Endodermal cell (in vitro differentiated cells): ENCODE measurements around the gene EPSTI1. TPM values are rescaled to one million over a fixed set of nuclear protein-coding genes. Genes with fewer than 3 reads are reported as not detected.

Experiments used
- DNase-seq: peaks from one replicate; pipeline ENCODE4 v3.0.0-alpha.2; 2017
- H3K27ac ChIP-seq: 2 replicates; pipeline ENCODE4 v1.5.1; 2013; ENCODE audit warnings: mild to moderate bottlenecking, low read depth, low read length, moderate library complexity
- H3K27me3 ChIP-seq: 2 replicates; pipeline ENCODE4 v1.6.1; 2013; ENCODE audit warnings: mild to moderate bottlenecking, low read length, moderate library complexity; ENCODE audit not compliant: insufficient read depth, control insufficient read depth, poor library complexity, severe bottlenecking
- H3K36me3 ChIP-seq: 2 replicates; pipeline ENCODE4 v1.7.0; 2013; ENCODE audit warnings: mild to moderate bottlenecking, low read length, moderate library complexity; ENCODE audit not compliant: control insufficient read depth, insufficient read depth
- H3K4me1 ChIP-seq: one replicate; pipeline ENCODE4 v1.7.0; 2013; ENCODE audit warnings: low read length; ENCODE audit not compliant: control insufficient read depth, insufficient read depth
- H3K4me3 ChIP-seq: 2 replicates; pipeline ENCODE4 v1.5.1; 2013; ENCODE audit warnings: mild to moderate bottlenecking, low read length, moderate library complexity
- H3K9ac ChIP-seq: 2 replicates; pipeline ENCODE4 v1.6.1; 2013; ENCODE audit warnings: mild to moderate bottlenecking, low read length, moderate library complexity; ENCODE audit not compliant: poor library complexity, severe bottlenecking; ENCODE audit errors: extremely low read depth
- H3K9me3 ChIP-seq: 2 replicates; pipeline ENCODE4 v1.6.1; 2013; ENCODE audit warnings: mild to moderate bottlenecking, low read length, moderate library complexity; ENCODE audit not compliant: control insufficient read depth
- H3K27ac Mint-ChIP-seq: 2 replicates; pipeline ENCODE4 v1.8.0; 2020; ENCODE audit warnings: mixed read lengths
- H3K27me3 Mint-ChIP-seq: 2 replicates; pipeline ENCODE4 v1.8.0; 2021; ENCODE audit warnings: mild to moderate bottlenecking, mixed read lengths; ENCODE audit not compliant: insufficient read depth
- H3K36me3 Mint-ChIP-seq: 2 replicates; pipeline ENCODE4 v1.8.0; 2020; ENCODE audit warnings: low read depth, mixed read lengths
- H3K4me1 Mint-ChIP-seq: 2 replicates; pipeline ENCODE4 v1.8.0; 2020; ENCODE audit warnings: mixed read lengths
- H3K4me3 Mint-ChIP-seq: 2 replicates; pipeline ENCODE4 v1.8.0; 2020; ENCODE audit warnings: mild to moderate bottlenecking, moderate library complexity, mixed read lengths
- H3K9me3 Mint-ChIP-seq: 2 replicates; pipeline ENCODE4 v1.8.0; 2020; ENCODE audit warnings: mild to moderate bottlenecking, mixed read lengths
- WGBS, 2 experiments: methylation state at CpG; one replicate each; pipeline versions ENCODE4 v1.1.5 to v1.1.7; 2013; ENCODE audit warnings: missing lambda C conversion rate in 2 of 2, mixed read lengths in 1 of 2; ENCODE audit not compliant: insufficient coverage in 1 of 2, insufficient read length in 1 of 2; 5-methylcytosine and 5-hydroxymethylcytosine counted together
- total RNA-seq, 2 donors: library from RNA; stranded (reverse); fragmentation: NEBNext Ultra II Directional in 1 of 2; extraction: Animal tissue kit (Norgen Biotek cat#: 25700) in 1 of 2; gene quantifications; 2 replicates in 1 of 2; 3 replicates in 1 of 2; pipeline ENCODE4 v1.2.1, GENCODE V29; 2021
- TF ChIP-seq, protein P1 (sequence below): fragments of 200-600 bp; sonication (generic); conservative IDR thresholded peaks from 2 replicates; pipeline ENCODE4 v1.5.0; 2021; ENCODE audit warnings: antibody characterized with exemption, mild to moderate bottlenecking

The EPSTI1 gene
- total RNA-seq, 2 donors from 2014 or later, result 33.8 to 101 TPM

DNA sequence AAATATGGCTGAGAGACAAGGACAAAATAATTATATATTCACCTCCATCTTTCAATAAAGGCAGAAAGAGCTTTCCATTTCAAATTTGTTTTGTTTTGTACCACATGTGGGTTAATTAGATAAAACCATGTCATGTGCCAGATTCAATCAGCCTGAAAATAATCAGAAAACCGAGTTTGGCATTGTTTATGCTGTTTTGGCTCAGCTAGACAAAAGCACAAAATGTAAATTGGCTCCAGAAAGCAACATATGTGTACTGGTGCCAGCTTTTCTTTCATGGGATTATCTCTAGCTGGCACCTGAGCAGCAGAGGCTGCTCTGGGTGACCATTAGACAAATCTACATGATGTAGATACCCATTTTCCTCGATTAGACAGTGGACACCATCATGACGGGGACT is 22.1 kb upstream of the EPSTI1 start:
- Mint-ChIP-seq H3K9me3 (no peaks in the 10 kb centered on the region), H3K27ac (no peak overlapping the region), H3K4me1 (peaks cover 24% of the 10 kb centered on the region), H3K4me3 (no peak overlapping the region), H3K27me3 (no peaks in the 10 kb centered on the region), H3K36me3 (no peaks in the 10 kb centered on the region)
- Histone ChIP-seq H3K27ac (no peak overlapping the region), H3K4me1 (peaks cover 6% of the 10 kb centered on the region), H3K36me3 (no peaks in the 10 kb centered on the region), H3K27me3 (no peaks in the 10 kb centered on the region), H3K9me3 (no peaks in the 10 kb centered on the region), H3K4me3 (no peak overlapping the region), H3K9ac (no peak overlapping the region)
- TF ChIP-seq, protein P1, sequence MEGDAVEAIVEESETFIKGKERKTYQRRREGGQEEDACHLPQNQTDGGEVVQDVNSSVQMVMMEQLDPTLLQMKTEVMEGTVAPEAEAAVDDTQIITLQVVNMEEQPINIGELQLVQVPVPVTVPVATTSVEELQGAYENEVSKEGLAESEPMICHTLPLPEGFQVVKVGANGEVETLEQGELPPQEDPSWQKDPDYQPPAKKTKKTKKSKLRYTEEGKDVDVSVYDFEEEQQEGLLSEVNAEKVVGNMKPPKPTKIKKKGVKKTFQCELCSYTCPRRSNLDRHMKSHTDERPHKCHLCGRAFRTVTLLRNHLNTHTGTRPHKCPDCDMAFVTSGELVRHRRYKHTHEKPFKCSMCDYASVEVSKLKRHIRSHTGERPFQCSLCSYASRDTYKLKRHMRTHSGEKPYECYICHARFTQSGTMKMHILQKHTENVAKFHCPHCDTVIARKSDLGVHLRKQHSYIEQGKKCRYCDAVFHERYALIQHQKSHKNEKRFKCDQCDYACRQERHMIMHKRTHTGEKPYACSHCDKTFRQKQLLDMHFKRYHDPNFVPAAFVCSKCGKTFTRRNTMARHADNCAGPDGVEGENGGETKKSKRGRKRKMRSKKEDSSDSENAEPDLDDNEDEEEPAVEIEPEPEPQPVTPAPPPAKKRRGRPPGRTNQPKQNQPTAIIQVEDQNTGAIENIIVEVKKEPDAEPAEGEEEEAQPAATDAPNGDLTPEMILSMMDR, result no peak
- WGBS, 2 experiments, result 90 to 91% methylated on average over 3 of the region's 3 CpGs
- no peak for DNase-seq

GRCh38 chr13:43009506-43009905 is 17.5 kb upstream of the EPSTI1 start:
- peaks cover 27% of the 10 kb centered on the region for H3K4me1 ChIP-seq
- H3K9ac ChIP-seq, result no peak overlapping the region
- H3K4me1 Mint-ChIP-seq, result peaks cover 41% of the 10 kb centered on the region
- no peak overlapping the region for H3K4me3 ChIP-seq
- DNase-seq, result no peak
- no peak overlapping the region for H3K27ac ChIP-seq
- H3K9me3 Mint-ChIP-seq, result no peaks in the 10 kb centered on the region
- H3K27me3 ChIP-seq, result no peaks in the 10 kb centered on the region
- no peaks in the 10 kb centered on the region for H3K36me3 Mint-ChIP-seq
- no peaks in the 10 kb centered on the region for H3K9me3 ChIP-seq
- TF ChIP-seq, protein P1, result no peak
- no peaks in the 10 kb centered on the region for H3K27me3 Mint-ChIP-seq
- no peaks in the 10 kb centered on the region for H3K36me3 ChIP-seq
- no CpG with 5 or more reads among the region's 1 CpG for WGBS, 2 experiments
- H3K27ac Mint-ChIP-seq, result no peak overlapping the region
- no peak overlapping the region for H3K4me3 Mint-ChIP-seq

DNA sequence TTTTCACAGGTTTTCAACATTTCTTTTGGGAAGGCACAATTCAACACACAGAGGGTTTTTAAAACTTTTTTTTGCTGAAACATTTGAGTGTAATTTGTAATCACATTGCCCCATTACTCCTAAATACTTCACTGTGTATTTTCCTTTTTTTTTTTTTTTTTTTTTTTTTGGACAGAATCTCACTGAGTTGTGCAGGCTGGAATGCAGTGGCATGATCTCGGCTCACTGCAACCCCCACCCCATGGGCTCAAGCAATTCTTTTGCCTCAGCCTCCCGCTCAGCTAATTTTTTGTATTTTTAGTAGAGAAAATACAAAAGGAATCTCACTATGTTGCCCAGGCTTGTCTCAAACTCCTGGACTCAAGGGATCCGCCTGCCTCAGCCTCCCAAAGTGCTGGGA is 16.6 kb upstream of the EPSTI1 start:
- no peaks in the 10 kb centered on the region for H3K9me3 Mint-ChIP-seq
- H3K4me1 Mint-ChIP-seq, result peaks cover 41% of the 10 kb centered on the region
- TF ChIP-seq, protein P1, result no peak
- 80 to 99% methylated on average over 2 to 3 of the region's 3 CpGs for WGBS, 2 experiments
- H3K27me3 Mint-ChIP-seq, result no peaks in the 10 kb centered on the region
- Histone ChIP-seq H3K27me3 (no peaks in the 10 kb centered on the region), H3K4me1 (peaks cover 27% of the 10 kb centered on the region), H3K9ac (no peak overlapping the region), H3K36me3 (no peaks in the 10 kb centered on the region), H3K4me3 (no peak overlapping the region), H3K27ac (no peak overlapping the region), H3K9me3 (no peaks in the 10 kb centered on the region)
- H3K27ac Mint-ChIP-seq, result no peak overlapping the region
- no peak for DNase-seq
- no peak overlapping the region for H3K4me3 Mint-ChIP-seq
- H3K36me3 Mint-ChIP-seq, result no peaks in the 10 kb centered on the region
